NCI-H1048 (cell line): ENCODE data around the gene RFX2.
"Not testable (repeated sequence)": the region's sequence is repeated elsewhere in the genome, so short reads cannot be mapped to it uniquely, and the experiment has no call there.

Experiments
- DNase-seq: peaks from one replicate; lab custom pipeline; 2025; lab: John Stamatoyannopoulos, UW

The RFX2 gene

DNA sequence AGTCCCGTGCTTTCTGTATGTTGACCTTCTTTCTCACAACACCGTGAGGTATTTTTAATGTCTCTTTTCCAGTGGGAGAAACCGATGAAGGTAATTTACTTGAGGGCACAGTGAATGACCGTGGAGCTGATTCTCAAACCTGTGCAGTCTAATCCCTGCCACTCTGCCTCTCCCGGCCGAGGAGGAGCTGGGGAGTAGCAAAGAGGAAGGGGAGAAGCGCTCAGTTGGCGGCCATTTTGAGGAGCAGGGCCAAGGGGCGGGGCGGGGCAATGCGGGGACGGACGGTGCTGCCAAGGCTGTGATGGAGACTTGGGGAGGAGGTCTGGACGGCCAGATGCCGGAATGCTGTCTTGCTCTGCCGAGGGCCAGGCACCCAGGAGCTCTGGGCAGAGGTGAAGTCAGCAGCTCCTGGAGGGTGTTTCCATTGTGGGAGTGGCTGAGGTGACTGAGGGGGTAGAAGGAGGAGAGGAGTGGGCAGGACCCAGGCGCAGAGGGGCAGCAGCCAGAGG is 120.0 kb downstream of the RFX2 start:
- no peak for DNase-seq

DNA sequence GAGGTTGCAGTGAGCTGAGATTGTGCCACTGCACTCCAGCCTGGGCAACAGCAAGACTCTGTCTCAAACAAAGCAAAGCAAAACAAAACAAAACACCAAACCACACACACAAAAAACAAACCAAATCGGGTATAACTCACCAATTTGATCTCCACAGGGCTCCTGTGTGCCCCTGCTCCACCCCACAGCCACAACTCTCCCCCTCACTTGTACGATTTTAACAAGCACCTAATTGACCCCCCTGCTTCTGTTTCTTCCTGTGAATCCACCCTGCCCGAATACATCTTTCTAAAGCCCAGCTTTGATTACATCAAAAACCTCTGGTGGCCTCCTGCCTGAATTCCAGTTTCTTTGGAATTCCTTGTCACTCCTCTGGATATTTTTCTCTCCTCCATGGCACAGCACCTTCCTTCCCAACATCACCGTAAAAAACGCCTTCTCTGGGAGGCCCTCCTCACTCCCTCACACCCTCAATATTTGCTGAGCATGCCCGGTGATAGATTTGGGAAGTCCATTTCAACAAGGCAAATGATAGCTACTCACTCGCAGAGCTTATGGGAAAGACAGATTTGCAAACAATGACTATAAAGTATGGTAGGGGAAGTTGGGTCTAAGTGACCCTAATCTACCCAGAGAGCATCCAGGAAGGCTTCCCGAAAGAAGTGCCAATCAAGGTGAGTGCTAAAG is 120.8 kb downstream of the RFX2 start:
- no peak for DNase-seq

DNA sequence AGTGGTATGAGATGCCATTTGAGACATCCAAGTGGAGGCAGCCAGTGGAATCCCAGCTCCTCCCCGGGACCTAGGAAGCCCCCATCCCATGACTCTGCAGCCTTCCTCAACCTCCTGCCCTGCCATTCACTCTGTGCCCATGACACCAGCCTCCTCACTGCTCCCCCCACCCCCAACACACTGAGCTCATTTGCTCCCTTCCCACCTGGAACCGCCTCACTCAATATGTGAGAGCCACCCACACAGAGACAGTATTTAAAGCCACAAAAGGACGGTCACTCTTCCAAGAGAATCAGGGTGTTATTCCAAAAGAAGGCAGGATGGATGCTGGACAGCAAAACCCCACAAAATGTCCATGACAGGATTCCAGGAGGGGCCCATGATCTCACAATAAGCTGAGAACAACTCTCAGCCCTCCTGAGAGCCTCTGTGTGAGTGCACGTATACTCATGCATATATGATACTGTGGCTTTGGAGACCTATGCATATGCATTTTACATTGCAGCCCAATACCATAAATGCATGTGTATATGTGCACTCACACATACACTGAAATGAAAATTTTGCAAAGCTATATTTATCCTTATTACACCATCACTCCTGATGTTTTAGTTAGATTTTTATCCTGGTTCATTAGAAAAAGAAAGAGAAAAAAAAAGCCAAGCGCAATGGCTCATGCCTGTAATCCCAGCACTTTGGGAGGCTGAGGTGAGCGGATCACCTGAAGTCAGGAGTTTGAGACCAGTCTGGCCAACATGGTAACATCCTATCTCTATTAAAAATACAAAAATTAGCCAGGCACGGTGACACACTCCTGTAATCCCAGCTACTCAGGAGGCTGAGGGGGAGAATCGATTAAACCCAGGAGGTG is 121.5 kb downstream of the RFX2 start:
- DNase-seq = no peak

DNA sequence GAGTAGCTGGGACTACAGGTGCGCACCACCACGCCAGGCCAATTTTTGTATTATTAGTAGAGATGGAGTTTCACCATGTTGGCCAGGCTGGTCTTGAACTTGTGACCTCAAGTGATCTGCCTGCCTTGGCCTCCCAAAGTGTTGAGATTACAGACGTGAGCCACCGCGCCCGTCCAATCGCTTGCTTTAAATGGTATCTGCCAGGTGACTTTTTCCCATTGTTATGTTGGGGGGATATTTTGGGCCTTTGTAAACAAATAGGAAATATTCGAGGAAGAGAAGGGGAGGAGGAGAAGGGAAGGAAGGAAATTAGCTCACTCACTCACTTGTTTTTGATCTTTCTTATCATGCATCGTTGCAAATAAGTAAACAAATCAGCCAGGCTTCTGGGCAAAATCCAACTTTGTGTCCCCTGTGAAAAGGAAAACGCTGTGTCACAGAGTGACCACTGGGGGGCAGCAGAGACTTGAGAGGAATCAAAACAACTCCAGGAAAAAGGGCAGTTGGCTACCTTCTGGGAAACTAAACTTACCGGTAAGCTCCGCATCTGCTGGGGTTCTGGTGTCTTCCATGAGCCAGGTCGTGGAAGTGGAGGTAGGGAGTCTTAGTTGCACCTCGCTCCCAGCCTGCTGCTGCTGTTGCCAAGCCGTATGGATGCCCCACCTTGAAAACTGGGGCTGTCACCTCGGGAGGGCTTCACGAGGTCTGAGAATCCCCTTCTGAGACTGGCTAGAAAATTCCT is 123.1 kb downstream of the RFX2 start:
- DNase-seq = peak; percentile 70

DNA sequence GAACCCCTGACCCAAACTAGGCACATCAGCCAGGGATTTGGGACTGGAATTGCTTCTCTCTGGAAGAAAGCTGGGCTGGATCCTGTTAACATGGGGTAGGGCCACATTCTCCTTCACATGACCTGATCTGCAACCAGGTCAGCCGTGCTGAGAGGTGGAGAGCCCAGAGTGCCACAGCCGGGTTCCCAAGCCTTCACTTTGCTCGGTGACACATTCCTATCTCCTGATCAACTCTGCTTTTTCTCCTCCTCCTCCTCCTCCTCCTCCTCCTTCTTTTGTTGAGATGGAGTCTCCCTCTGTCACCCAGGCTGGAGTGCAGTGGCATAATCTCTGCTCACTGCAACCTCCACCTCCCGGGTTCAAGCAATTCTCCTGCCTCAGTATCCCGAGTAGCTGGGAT is 124.5 kb downstream of the RFX2 start:
- DNase-seq = not testable (repeated sequence)

DNA sequence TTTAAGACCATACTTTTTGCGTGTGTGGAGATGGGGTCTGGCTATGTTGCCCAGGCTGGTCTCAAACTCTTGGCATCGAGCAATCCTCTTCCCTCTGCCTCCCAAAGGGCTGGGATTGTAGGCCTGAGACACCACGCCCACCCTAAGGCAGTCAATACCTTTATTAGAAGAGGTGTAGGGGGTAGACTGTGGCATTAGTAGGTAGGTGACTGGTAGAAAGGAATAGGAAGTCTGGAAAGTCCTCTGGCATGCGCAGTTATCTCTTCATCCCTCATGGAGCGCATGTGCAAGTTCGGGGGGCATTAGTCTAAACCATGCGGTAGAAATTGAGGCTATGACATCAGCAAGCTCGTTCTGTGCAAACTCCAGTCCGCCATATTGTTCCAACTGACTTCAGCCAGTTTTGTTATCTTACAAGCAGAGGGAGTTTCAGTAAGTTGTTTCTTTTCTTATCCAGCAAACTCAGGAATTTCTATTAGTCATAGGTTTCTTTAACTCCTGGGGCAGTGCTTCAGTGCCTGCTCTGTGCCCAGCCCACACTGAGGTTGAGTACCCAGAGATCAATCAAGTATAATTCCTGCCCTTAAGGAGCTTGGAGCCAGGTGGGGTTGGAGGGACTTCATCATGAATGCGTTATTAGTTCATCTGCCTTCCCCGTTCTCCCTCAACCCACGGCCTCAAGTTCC is 125.1 kb downstream of the RFX2 start:
- DNase-seq = no peak

DNA sequence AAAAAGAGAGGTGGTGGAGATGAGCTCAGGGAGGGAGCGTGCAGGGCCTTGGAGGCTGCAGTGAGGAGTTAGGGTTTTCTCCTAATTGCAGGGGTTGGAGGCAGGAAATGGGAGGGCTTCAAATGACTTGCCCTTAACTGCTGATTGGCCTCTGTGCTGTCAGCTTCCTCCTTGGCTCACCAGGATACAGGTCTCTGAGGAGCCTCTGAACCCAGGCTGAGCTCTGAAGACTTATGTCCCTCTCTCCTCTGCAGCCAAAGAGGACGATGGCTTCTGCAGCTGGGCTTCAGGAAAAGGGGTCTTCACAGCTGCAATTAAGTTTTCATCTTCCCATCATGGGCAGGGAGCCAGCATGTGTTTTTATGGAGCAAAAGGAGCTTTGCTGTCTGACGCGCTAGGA is 125.7 kb downstream of the RFX2 start:
- DNase-seq = no peak

DNA sequence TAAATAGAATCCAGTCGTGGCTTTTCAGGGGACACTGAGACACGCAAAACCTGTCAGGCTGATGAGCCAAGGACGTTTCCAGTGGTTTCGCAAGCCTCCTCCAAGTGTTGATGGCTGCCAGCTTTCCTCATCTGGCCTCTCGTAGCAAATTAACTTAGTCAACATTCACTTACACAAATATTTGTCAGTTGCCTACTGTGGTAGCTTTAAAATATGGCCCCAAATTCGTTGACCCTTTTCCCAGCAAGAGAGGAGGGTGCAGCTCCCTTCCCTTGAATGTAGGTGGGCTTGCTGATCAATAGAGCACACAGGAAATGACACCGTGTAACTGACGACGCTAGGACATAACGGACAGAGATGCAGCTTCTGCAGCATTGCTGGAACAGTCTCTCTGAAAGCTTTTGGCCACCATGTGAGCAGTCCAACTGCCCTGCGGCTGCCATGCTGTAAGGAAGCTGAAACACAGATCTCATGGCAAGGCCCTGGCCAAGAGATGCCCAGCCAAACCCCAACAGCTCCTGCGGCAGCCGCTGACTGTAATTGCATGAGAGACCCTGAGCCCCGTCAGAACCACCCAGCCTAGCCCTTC is 126.8 kb downstream of the RFX2 start:
- no peak for DNase-seq

DNA sequence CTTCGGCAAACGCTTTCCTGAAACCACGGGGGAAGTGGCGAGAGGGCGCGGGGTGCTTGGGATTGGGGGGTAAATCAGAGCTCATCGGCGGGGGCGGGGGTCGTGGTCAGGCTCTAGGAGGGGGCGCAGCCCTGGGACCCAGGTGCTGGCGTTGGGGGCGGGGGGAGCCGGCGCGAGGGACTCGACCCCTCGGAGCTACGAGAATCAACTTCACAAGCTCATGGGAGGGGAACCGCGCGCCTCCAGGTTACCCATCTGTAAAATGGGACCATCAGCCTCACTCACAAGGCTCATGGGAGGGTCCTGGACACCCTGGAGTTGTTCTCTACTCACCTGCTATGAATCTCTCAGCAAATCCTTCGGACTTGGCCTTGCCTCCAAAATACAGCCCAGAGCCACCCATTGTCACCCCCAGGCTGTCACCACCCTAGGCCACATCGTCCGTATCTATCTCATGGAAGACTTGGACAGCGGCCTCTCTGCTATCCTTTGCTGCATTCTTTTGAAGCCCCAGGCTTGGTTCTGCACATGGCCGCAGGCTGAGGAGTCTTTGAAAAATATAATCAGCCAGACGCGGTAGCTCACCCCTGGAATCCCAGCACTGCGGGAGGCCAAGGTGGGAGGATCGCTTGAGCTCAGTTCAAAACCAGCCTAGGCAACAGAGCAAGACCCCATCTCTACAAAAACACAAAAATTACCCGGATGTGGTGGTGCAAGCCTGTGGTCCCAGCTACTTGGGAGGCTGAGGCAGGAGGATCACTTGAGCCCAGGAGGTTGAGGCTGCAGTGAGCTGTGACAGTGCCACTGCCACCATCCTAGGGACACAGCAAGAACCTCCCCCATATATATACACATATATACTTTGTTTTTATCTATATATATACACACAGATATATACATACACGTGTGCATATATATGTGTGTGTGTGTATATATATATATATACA is 131.4 kb downstream of the RFX2 start:
- DNase-seq = no peak

DNA sequence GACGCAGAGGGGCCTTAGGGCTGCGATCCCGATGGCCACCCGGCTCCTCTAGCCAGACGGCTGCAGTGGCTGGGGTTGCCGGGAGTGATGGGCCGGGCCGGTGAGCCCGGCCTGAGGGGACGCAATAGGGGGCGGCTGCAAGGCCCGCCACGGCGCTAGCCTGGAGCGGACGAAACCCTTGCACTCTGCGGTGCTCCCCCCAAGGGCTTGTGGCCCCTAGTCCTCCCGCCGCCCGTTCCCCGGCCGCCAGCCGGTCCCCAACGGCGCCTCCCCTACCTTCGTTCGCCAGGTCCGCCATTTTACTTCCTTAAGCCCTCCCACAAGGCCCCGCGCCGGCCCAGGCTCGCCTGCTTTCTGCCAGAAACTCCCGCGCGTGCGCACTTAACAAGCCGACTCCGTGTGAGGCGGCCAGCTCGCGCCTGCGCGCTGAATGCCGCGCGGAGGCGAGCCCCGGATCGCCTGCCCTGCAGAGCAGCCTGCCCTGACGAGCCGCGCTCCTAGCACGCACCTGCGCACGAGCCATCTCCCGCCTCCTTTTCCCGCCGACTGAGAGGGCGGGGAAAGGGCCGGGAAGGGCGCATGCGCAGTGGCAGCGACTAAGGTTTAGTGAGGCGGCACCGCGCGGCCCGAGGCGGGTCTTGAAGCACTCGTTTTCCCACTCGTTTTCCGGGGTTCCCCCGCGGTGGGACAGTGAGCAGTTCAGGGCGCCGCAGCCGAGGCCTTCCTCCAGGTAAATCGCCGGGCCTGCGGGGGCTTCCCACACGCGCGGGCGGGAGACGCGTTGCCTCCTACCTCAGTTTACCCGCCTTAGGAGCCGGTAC is 132.3 kb downstream of the RFX2 start, which contains the start of gene RANBP3:
Gene RANBP3 (minus strand): TSS at position 356 of the 821 bp plus-strand sequence. CDS start 58 bp downstream, at position 298.
- peak; percentile 98 for DNase-seq

DNA sequence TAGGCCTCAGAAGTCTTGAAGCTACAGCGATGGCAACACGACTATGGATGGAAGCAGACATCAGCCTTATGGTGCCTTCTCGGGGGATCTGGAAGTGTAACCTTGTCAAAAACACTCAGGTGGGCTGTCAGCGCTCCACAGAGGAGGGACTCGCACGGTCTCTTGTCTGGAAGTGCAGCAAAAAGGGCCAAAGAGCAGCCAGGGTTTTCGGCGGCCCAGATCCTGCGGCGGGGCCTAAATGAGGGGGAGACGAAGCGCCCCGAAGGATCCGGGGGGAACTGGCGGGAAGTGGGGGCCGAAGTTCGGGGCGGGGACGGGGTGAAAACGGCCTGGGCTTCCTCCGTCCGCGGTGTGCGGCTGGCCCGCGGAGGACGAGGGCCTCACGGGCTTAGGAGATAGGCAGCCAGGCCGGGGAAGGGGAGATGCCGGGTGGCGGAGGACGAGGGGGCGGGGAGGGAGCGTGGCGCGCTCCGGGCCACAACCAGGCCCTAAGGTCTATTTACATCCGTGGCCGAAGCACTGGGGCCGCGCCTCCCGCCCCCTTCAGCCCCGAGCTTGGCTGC is 133.0 kb downstream of the RFX2 start:
- DNase-seq = no peak

DNA sequence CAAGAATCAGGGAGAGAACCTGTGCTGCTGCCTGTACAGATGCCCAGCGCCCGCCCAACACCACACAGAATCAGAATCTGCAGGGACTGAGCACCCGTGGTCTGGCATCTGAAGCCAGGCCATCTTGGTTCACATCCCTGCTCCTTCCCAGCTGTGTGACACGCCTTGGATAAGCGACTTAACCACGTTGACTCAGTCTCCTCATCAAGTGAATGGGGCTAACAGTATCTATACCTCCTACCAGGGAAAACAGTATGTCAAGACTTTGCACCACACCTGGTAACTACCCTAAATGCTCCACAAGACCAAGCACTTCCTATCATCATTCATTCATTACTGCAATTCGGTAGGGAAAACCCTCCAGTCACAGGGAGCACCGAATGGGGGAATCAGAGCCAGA is 133.5 kb downstream of the RFX2 start:
- no peak for DNase-seq

DNA sequence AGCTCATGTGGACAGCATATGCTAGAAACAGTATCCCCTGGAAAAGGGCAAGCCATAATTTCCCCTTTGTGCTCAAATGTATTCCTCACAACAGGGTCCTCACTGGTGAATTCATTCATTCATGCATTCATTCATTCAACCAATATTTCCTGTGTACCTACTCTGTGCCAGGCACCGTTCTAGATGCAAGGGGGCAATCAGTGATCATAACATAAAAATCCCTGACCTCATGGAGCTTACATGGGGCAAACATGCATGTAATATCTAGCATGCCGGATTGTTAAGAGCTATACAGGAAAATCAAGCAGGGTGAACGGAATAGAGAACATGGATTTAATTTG is 134.9 kb downstream of the RFX2 start:
- no peak for DNase-seq

DNA sequence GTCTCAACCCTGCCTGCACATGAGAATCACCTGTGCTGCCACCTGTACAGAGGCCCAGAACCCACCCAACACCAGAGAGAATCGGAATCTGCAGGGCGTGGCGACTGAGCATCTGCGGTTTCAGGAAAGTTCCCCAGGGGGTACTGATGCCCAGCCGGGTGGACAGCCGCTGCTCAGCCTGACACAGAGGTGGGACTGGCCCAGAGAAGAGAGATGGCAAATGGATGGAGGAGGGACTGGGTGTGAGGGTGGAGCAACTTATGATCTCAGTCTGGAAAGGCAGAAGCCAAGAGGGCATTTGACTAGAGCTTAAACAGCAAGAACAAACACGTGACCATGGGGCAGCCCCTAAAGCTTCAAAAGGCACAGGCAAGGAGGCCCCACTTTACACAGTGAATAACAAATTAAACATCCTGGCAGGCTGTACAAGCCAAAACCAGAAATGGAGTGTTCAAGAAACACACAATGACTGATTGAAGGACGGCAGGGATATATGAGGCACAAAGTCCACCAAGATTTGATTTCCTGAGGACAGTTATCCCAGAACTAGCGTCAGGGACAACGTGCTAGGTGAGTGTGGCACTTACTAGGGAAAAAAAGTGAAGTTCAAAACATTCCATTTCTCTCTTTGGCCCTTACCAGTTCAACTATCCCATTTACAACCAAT is 135.4 kb downstream of the RFX2 start:
- DNase-seq = no peak

DNA sequence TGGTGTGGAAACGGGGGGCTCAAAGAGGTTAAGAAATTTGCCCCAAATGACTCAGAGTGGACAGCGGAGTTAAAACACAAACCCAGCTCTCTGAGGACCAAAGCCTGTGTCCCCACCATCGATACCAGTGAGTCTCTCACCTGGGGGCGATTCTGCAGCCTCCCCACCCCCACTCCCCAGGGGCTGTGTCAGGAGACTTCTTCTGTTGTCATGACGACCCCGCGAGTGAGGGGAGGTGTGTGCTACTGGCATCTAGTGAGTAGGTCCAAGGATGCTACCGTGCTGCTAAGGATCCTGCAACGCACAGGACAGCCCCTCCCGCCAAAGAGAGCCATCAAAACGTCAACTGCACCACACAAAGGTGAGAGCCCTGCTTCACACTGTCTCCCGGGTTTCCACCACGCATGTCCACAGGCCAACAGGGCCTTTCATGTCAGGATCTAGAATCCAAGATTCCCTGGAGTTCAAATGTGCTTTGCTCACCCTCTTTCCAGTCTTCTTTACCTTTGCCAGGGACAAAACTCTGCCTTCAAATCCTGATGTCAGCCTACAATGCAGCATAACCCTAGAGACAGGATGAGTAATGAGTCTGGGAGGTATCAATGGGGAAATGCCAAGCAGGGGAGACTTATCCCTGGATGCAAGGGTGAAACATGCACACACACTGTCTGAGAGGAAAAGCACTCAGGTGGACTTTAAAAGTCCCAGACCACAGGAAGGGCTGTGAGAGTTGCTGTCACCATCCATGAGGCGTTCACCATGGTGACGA is 136.2 kb downstream of the RFX2 start:
- no peak for DNase-seq

DNA sequence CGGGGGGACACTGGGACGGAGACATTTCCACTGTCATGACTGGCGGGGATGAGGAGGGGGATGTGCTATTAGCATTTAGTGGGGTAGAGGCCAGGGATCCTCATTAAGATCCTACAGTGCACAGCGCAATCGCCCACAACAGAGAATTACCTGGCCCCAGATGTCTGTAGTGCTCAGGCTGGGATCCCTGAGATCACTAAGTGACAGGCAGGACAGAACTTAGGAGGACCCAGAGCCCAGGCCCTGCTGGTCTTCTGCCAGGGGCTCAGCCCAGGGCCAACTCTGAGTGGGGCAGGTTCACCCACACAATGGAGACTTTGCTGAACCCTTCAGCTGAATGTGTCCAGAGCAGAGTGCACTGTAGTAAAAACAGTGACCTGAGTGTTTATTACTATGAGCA is 136.9 kb downstream of the RFX2 start:
- no peak for DNase-seq

DNA sequence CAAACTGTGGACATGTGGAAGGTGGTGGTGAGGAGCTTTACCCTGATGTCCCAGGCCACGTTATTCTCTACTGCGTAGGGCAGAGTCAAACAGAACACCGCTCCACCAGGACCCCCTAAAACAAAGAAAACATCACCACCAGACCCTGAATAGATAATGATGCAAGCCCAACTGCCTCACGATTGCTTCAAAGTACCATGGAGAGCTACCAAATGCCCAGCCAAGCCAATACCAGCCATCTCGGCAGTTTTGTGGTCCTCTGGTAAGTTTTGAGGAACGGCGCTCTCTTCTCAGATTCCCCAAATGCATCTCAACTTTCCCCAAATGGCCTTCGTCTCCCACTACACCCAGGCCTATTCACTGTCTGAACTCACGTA is 138.0 kb downstream of the RFX2 start:
- DNase-seq = no peak
